Cerebellar nuclear complex (tissue), 1 donor: Measurements from ENCODE around the gene ZNF705A.
"Not testable (repeated sequence)": the region's sequence is repeated elsewhere in the genome, so short reads cannot be mapped to it uniquely, and the experiment has no call there.

Source experiments
- DNase-seq, 2 experiments: peaks; one replicate each; lab custom pipeline; 2025; lab: John Stamatoyannopoulos, UW

Gene ZNF705A

GRCh38 chr12:8184206-8184605 lies 27.4 kb downstream of the ZNF705A start:
- not testable (repeated sequence) for DNase-seq

DNA sequence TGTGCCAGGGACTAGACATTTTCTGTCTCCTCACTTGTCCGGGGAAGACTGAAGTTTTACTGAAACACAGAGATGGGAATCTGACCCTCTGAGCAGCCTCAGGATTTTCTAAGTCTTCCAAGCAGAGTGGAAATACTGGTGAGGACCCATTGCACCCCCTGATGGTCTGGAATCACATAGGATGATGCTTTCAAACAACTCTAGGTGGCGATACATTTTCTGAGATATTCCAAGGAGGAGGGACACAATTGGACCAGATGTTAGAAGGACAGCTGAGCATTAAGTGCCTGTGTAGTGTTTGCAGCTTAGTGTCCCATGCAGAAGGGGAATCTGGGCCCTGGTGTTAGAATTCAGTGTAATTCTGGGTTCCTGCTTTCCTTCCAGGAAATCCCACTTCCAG lies 31.3 kb downstream of the ZNF705A start:
- DNase-seq: not testable (repeated sequence)

- not testable (repeated sequence) for DNase-seq
Observed at GRCh38 chr12:8197685-8198308, 41.0 kb downstream of the ZNF705A start.

GRCh38 chr12:8218711-8219382 lies 62.0 kb downstream of the ZNF705A start:
- not testable (repeated sequence) for DNase-seq

DNA sequence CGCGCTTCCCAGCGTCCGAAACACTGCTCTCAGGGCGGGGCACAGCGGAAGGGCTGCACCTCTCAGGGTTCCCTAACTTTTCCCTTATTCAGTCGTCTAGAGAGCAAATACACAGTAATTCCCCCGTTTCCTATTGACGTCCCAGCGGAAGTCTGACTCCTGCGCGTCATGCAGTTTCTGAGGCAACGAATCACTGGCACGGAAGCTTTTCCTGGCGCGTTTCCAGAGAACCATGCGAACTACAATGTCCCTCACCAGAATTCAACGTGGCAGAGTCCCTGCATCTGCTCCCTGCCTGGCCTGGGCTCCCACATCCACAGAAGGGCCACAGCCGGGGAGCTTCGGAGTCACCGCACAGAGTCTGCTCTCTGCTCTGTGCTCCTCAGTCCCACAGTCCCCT lies 64.6 kb downstream of the ZNF705A start:
- DNase-seq: not testable (repeated sequence)

DNA sequence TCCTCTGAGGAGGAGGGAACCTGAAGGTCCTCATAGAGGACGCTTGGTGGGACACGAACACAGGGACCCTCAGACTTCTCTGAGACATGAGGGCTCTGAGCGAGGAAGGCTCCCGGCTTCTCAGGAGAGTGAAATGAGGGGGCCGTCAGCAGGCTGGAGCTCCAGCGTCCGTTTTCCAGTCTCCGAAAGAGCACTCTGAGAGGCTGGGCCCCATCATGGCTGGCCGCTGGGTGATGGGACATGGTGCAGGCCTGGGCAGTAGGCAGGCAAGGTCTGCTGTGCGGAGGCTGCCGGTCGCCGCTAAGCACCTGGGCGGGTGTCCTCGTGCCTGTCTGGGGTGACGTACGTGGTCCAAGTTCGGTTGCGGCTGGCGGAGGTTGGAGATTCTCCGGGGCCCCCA lies 65.0 kb downstream of the ZNF705A start:
- not testable (repeated sequence) for DNase-seq

DNA sequence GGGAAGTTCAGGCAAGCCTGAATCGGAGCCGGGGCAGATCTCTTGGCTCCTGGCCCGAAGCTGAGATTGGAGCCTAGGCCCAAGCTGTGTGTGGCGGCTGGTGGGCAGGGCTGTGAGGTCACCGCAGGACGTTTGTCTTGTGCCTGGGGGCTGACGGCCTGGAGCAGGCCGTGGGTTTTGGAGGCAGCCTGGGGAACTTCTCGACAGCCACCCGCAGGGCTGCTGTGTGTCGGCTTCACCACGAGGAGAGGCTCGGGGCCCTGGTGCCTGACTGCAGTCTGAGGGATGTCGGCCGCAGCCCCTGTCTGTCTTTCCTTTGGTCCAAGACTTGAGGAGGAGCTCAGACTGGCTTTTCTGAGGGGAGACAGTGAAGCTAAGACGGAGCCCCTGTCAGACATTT lies 65.5 kb downstream of the ZNF705A start:
- DNase-seq: not testable (repeated sequence)

GRCh38 chr12:8223646-8224045 lies 66.8 kb downstream of the ZNF705A start:
- not testable (repeated sequence) for DNase-seq

- DNase-seq: not testable (repeated sequence)
Observed at GRCh38 chr12:8224782-8225181, 68.0 kb downstream of the ZNF705A start.

GRCh38 chr12:8226355-8226754 lies 69.5 kb downstream of the ZNF705A start:
- no peak for DNase-seq

GRCh38 chr12:8226992-8227731 lies 70.3 kb downstream of the ZNF705A start, which contains the start of gene FAM90A1:
FAM90A1 (minus strand) TSS chr12:8227618; CDS start chr12:8224832, 2,786 bp downstream.
- DNase-seq: not testable (repeated sequence)

GRCh38 chr12:8227732-8228077 lies 70.9 kb downstream of the ZNF705A start:
- DNase-seq: not testable (repeated sequence)

DNA sequence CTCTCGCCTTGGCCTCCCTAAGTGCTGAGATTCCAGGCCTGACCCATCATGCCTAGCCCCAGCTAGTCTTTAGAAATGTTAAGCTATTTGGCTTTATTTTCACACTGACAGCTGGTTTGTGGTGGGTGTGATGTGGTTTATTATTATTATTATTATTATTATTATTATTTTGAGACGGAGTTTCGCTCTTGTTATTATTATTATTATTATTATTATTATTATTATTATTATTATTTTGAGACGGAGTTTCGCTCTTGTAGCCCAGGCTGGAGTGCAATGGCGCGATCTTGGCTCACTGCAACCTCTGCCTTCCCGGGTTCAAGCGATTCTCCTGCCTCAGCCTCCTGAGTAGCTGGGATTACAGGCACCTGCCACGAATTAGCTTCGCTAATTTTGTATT lies 71.8 kb downstream of the ZNF705A start:
- not testable (repeated sequence) for DNase-seq

GRCh38 chr12:8229486-8229885 lies 72.7 kb downstream of the ZNF705A start:
- DNase-seq: not testable (repeated sequence)
